Hematopoietic multipotent progenitor cell (in vitro differentiated cells): Measurements from ENCODE around the gene CALML3. TPM values are rescaled to one million over a fixed set of nuclear protein-coding genes. Genes with fewer than 3 reads are reported as not detected.
A peak's percentile ranks its signal among the peaks of the same experiment; 100 is the strongest.
"Not testable (repeated sequence)": the region's sequence is repeated elsewhere in the genome, so short reads cannot be mapped to it uniquely, and the experiment has no call there.

Source experiments
- DNase-seq, 3 donors: peaks; one replicate each; pipeline ENCODE4 v3.0.0-alpha.2; 2011 to 2015; ENCODE audit warnings: low read depth in 2 of 3, low spot score in 2 of 3
- total RNA-seq: library from RNA; depleted of rRNA; stranded (reverse); fragments of >200 nt; gene quantifications from one replicate; pipeline ENCODE4 v1.2.3, GENCODE V29; 2012

CALML3 gene
- not detected for total RNA-seq

DNA sequence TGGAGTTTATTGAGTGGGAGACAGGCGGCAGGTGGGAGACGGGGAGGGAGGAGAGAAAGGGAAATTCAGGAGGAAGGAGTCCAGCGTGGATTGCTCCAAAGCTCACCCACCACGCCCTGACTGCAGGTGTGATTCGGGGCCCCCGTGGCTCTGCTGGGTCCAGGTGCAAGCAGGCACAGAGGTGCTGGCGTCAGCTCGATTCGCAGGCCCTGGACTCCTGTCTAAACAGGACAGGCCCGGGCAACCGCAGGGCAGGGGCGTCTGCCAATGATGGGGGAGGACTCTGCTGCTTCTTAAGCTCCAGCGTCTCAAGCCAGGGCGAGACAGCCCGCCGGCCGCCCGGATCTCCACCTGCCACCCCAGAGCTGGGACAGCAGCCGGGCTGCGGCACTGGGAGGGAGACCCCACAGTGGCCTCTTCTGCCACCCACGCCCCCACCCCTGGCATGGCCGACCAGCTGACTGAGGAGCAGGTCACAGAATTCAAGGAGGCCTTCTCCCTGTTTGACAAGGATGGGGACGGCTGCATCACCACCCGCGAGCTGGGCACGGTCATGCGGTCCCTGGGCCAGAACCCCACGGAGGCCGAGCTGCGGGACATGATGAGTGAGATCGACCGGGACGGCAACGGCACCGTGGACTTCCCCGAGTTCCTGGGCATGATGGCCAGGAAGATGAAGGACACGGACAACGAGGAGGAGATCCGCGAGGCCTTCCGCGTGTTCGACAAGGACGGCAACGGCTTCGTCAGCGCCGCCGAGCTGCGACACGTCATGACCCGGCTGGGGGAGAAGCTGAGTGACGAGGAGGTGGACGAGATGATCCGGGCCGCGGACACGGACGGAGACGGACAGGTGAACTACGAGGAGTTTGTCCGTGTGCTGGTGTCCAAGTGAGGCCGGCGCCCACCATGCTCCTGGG lies at the start of gene CALML3:
TSS of gene CALML3 (plus strand) at position 321 of the 920 bp plus-strand sequence. CDS start at position 446, 125 bp downstream.
- DNase-seq, result no peak

DNA sequence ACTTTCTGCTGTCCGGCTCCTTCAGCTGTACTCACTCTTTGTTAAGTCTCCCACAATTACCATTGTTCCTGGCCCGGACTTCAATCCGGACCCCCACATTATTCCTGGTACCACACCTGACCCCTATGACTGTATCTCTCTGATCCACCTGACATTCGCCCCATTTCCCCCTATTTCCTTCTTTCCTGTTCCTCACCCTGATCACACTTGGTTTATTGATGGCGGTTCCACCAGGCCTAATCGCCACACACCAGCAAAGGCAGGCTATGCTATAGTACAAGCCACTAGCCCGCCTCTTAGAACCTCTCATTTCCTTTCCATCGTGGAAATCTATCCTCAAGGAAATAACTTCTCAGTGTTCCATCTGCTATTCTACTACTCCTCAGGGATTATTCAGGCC lies 49.7 kb upstream of the CALML3 start:
- DNase-seq, result not testable (repeated sequence)

- DNase-seq, result not testable (repeated sequence)
These were observed 48.6 kb upstream of the CALML3 start for GRCh38 chr10:5475974-5476807.

DNA sequence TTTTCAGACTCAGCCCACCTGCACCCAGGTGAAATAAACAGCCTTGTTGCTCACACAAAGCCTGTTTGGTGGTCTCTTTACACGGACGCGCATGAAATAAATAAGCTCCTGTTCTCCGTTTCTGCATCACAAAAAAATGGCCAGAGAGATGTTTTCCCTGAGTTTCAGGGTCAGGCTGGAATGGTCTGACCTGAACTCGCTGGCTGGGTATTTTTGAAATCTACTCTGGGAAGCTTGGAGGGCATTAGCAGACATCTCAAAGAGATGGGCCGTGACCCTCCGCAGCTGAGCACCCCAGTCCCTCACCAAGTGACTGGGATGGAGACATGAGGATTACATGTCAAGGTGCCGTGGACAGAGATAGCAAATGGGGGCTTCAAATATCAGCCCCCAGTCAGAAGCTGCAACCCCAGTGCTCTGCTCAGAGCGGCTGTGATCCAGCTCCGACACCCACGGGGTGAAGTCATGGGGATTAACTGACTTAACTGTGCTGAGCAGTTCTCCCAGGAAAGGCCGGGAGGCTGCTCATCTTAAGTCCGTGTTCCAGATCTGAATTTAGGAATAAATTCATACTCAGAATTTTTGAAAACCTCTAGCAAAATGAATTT lies 47.7 kb upstream of the CALML3 start:
- no peak for DNase-seq

DNA sequence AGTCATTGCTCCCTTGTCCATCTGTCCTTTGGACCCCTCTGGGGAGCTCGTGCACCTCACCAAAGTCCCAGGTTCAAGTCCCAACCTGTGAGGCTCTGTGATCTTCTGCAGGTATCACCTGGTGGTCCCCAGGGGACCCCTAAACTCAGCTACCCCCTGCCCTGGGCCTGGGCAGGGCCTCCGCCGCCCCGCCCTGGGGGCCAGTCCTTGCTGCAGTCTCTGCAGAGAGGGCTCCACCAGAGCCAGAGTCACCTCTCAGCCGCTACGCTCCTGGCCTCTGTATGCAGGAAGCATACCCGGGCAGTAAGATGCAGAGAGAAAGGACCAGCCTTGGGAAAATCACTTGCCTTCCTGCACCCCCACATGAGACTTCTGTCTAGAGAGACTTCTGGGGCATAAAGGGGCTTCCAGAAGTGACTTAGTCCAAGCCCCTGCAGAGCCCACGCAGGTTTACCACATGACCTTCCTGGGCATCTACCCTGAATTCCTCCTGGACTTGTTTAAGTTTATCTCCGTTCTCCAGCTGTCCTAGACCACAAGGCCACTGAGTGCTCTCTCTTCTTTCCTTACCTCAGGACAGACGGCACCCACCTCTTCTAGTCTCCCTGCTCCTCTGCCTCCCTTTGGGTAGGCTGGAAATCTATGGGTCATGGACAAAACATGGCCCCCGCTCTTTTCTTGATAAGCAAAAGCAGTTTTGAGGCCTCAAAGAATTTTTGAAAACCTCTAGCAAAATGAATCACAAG lies 46.6 kb upstream of the CALML3 start:
- no peak for DNase-seq

GRCh38 chr10:5478694-5479305 lies 46.0 kb upstream of the CALML3 start:
- no peak for DNase-seq

GRCh38 chr10:5479481-5480161 lies 45.1 kb upstream of the CALML3 start:
- peak in 2 of 3 donors; percentile 74 to 77 for DNase-seq

DNA sequence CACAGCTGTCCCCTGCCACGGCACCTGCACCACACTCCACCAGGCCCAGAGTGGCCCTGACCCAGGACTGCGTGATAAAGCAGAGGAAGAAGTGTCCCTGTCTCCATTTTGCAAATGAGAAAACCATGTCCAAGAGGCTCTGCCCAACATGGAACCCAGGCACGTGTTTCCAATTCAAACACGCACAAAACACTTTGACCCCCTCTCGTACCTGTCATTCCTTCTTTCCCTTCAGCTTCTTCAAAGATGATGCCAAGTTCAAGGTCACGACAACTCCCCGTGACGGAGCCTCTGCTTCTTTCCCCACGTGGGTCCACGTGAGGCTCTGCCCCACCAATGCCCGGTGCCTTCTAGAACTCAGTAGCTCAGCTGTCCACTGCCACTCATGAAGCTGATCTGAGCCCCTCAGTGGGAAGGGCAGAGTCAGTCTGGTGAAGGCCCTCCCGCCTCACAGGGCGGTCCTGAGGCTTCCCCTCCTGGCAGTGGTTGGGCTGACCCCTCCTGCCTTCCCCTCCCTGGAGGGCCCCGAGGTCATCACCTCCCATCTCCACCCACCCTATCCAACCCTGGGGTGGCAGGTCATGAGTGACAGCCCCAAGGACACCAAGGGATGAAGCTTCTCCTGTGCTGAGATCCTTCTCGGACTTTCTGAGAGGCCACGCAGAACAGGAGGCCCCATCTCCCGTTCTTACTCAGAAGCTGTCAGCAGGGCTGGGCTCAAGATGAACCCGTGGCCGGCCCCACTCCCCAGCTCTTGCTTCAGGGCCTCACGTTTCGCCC lies 44.4 kb upstream of the CALML3 start:
- DNase-seq, result no peak

DNA sequence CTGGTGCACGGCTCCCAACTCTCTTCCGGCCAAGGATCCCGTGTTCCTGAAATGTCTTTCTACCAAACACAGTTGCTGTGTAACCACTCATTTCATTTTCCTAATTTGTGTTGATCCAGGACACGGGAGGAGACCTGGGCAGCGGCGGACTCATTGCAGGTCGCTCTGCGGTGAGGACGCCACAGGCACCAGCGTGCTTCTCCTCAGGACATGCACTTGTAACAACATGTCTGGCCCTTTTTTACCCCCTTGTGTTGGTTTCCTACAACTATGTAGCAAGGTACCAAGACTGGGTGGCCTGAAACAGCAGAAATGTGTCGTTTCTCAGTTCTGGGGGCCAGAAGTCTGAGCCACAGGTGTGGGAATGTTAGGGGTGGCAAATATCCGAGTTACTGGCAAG lies 43.6 kb upstream of the CALML3 start:
- DNase-seq, result no peak

DNA sequence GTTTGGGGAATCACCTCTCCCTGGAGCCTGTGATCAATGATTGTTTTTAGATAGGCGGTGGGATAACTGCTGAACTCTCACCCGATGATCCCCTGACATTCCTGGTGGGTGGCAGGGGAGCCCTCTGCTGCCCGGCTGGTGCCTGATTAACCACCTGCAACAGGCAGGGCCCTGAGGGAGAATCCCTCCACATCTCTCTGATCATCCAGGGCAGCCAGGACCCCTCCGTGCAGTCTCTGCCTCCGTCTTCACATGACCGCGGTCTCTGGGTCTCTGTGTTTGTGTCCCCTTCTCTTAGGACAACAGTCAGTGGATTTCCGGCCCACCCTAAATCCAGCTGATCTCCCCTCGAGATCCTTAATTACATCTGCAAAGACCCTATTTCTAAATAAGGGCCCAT lies 42.7 kb upstream of the CALML3 start:
- no peak for DNase-seq

- DNase-seq, result no peak
These were observed 40.6 kb upstream of the CALML3 start for GRCh38 chr10:5484205-5484604.

- no peak for DNase-seq
These were observed 39.5 kb upstream of the CALML3 start for GRCh38 chr10:5485290-5485689.

DNA sequence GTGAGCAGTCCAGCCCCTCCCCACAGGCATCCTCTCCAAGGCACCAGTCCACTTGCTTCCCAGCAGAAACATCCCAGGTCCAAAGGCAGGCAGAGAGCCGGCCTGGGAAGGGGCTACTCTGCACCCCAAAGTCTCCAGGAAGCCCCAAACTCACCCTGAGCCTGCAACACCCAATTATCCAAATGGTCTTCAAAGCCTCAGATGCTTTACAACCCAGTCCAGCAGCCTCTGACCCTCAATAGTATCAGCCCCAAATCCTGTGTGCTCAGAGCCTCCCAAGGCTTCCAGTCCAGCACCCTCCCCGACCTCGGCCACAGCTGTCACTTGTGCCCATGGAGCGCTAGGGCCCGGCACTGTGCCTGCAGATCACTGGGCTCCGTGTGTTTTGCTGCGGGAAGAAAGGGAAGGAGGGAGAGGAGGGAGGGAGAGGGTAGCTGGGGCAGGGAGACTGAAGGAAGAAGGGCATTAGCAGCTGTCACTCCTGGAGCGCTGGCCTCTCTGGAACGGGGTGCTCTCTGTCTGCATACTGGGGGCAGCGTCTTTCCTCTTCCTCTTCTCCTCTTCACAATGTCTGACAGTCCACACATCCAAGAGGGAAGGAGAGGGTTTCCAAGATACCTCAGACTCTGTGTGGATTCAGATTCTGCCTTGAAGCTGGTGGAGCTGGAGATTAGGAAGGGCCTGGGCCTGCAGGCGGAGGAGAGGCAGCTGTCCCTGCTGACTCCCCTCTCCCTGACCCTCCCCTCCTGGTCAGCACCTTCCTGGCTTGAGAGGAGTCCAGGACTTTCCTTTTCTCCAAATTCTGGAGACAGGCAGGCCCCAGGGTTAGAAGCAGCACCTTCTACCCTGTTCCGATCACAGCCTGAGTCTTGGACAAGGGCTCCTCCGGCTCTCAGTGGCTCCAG lies 38.6 kb upstream of the CALML3 start:
- no peak for DNase-seq

DNA sequence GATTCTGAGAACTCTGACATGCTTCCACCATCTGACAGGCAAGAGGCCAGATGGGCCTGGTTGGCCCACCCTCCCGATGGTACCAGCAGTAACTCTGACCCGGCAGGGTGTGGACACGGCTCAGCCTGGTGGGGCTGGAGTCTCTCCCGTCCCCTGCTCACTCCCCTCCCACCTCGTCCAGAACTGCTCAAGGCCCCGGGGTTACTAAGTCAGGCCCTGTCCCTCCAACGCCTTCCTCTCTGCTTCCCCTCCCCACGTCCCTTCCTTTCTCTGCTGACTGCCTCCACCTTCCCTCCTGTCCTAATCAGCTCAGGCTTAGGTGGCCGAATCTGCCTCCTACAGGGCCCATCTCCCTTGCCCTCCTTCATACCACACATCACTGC lies 37.9 kb upstream of the CALML3 start:
- no peak for DNase-seq

- no peak for DNase-seq
These were observed 36.2 kb upstream of the CALML3 start for GRCh38 chr10:5488272-5489161.

- DNase-seq, result no peak
These were observed 34.7 kb upstream of the CALML3 start for GRCh38 chr10:5490032-5490431.
